Naive B cell (primary cell): Measurements from ENCODE around the gene SAXO1. TPM values are rescaled to one million over a fixed set of nuclear protein-coding genes. Genes with fewer than 3 reads are reported as not detected.

Source experiments
- ATAC-seq, 2 donors: fragments of 150-1000 bp; cut with Tn5 transposase; 2 replicates each; pipeline ENCODE4 v1.10.0; 2021; ENCODE audit warnings: low read depth in 2 of 2, mild to moderate bottlenecking in 2 of 2, moderate library complexity in 2 of 2
- DNase-seq: peaks from one replicate; pipeline ENCODE4 v3.0.0; 2022
- H3K27ac Mint-ChIP-seq, 6 donors: one replicate each; pipeline ENCODE4 v1.8.0; 2020 to 2022; ENCODE audit warnings: mild to moderate bottlenecking in 6 of 6, mixed read lengths in 6 of 6, moderate library complexity in 5 of 6, inconsistent platforms in 2 of 6
- H3K27me3 Mint-ChIP-seq, 3 donors: one replicate each; pipeline ENCODE4 v1.8.0; 2021 to 2022; ENCODE audit warnings: mixed read lengths in 3 of 3, mild to moderate bottlenecking in 1 of 3
- H3K36me3 Mint-ChIP-seq, 2 donors: one replicate each; pipeline ENCODE4 v1.8.0; 2020 to 2022; ENCODE audit warnings: mixed read lengths in 2 of 2, inconsistent platforms in 1 of 2, mild to moderate bottlenecking in 1 of 2
- H3K4me1 Mint-ChIP-seq, 3 donors: one replicate each; pipeline ENCODE4 v1.8.0; 2020 to 2022; ENCODE audit warnings: mixed read lengths in 3 of 3, inconsistent platforms in 1 of 3, mild to moderate bottlenecking in 1 of 3, moderate library complexity in 1 of 3
- H3K4me3 Mint-ChIP-seq, 8 donors: one replicate each; pipeline ENCODE4 v1.8.0; 2020 to 2022; ENCODE audit warnings: mild to moderate bottlenecking in 8 of 8, mixed read lengths in 8 of 8, moderate library complexity in 8 of 8, inconsistent platforms in 2 of 8
- H3K9me3 Mint-ChIP-seq, 7 donors: one replicate each; pipeline ENCODE4 v1.8.0; 2020 to 2022; ENCODE audit warnings: mixed read lengths in 7 of 7, mild to moderate bottlenecking in 5 of 7, inconsistent platforms in 2 of 7, moderate library complexity in 1 of 7
- polyA plus RNA-seq, 6 donors: library from polyadenylated mRNA; unstranded; fragments of 300-500 nt; fragmentation: Illumina TruSeq; gene quantifications; one replicate each; pipeline ENCODE4 v1.2.3, GENCODE V29; 2021; ENCODE audit warnings: low read depth in 6 of 6

SAXO1 gene
- under 1 TPM in 2 of 6 donors, not detected in 4; 0.21 to 0.25 TPM for polyA plus RNA-seq

- peaks cover 0 to 5% (median 0%) of the 10 kb centered on the region in 7 donors for H3K9me3 Mint-ChIP-seq
- H3K36me3 Mint-ChIP-seq = no peaks in the 10 kb centered on the region
- H3K27me3 Mint-ChIP-seq = peaks cover 7 to 25% (median 12%) of the 10 kb centered on the region in 3 donors
- ATAC-seq (no peak), DNase-seq (no peak)
- peak within 1 kb of the TSS in 1 of 8 donors; percentile 21 for H3K4me3 Mint-ChIP-seq
- peaks cover 0 to 5% (median 0%) of the 10 kb centered on the region in 3 donors for H3K4me1 Mint-ChIP-seq
- H3K27ac Mint-ChIP-seq = no peak within 1 kb of the TSS
These were observed at the start of gene SAXO1 for GRCh38 chr9:19033015-19033414. SAXO1 (minus strand) TSS chr9:19033209; CDS start chr9:19032908, 301 bp downstream.

- no peaks in the 10 kb centered on the region for H3K4me1 Mint-ChIP-seq
- ATAC-seq (no peak), DNase-seq (no peak)
- H3K27ac Mint-ChIP-seq = no peak overlapping the region
- H3K36me3 Mint-ChIP-seq = peaks cover 31 to 36% of the 10 kb centered on the region in 2 donors
- no peak overlapping the region for H3K4me3 Mint-ChIP-seq
- no peaks in the 10 kb centered on the region for H3K27me3 Mint-ChIP-seq
- H3K9me3 Mint-ChIP-seq = no peaks in the 10 kb centered on the region
These were observed 41.8 kb upstream of the SAXO1 start for GRCh38 chr9:19074836-19075235.

- Mint-ChIP-seq H3K27ac (peak overlapping the region in 1 of 6 donors; percentile 47), H3K27me3 (no peaks in the 10 kb centered on the region), H3K4me1 (no peaks in the 10 kb centered on the region), H3K9me3 (no peaks in the 10 kb centered on the region), H3K4me3 (peak overlapping the region in 1 of 8 donors; percentile 60), H3K36me3 (peaks cover 31 to 37% of the 10 kb centered on the region in 2 donors)
- no peak for ATAC-seq
- no peak for DNase-seq
These were observed 41.2 kb upstream of the SAXO1 start for GRCh38 chr9:19074229-19074628.

- Mint-ChIP-seq H3K27ac (no peak overlapping the region), H3K27me3 (no peaks in the 10 kb centered on the region), H3K9me3 (no peaks in the 10 kb centered on the region), H3K4me1 (peaks cover 0 to 5% (median 5%) of the 10 kb centered on the region in 3 donors), H3K36me3 (peaks cover 6 to 32% of the 10 kb centered on the region in 2 donors), H3K4me3 (no peak overlapping the region)
- ATAC-seq (no peak), DNase-seq (no peak)
These were observed 24.0 kb upstream of the SAXO1 start for GRCh38 chr9:19057033-19057432.

GRCh38 chr9:19050637-19051591 is 17.9 kb upstream of the SAXO1 start:
- DNase-seq = no peak
- Mint-ChIP-seq H3K27ac (peak overlapping the region in 5 of 6 donors; percentile 11 to 97 (median 88)), H3K4me1 (peaks cover 15 to 45% (median 33%) of the 10 kb centered on the region in 3 donors), H3K9me3 (peaks cover 0 to 2% (median 0%) of the 10 kb centered on the region in 7 donors), H3K36me3 (peaks cover 0 to 8% of the 10 kb centered on the region in 2 donors), H3K27me3 (no peaks in the 10 kb centered on the region), H3K4me3 (peak overlapping the region; percentile 90 to 99 (median 96))
- ATAC-seq = no peak

- peaks cover 0 to 2% (median 0%) of the 10 kb centered on the region in 7 donors for H3K9me3 Mint-ChIP-seq
- peak overlapping the region; percentile 90 to 99 (median 96) for H3K4me3 Mint-ChIP-seq
- peaks cover 15 to 45% (median 28%) of the 10 kb centered on the region in 3 donors for H3K4me1 Mint-ChIP-seq
- DNase-seq (no peak), ATAC-seq (no peak)
- no peaks in the 10 kb centered on the region for H3K27me3 Mint-ChIP-seq
- peak overlapping the region; percentile 88 to 99 (median 97) for H3K27ac Mint-ChIP-seq
- H3K36me3 Mint-ChIP-seq = peaks cover 0 to 4% of the 10 kb centered on the region in 2 donors
These were observed 17.1 kb upstream of the SAXO1 start for GRCh38 chr9:19049917-19050636.

GRCh38 chr9:19048966-19049916 is 16.2 kb upstream of the SAXO1 start, which contains the start of gene RRAGA:
RRAGA (plus strand) TSS chr9:19049427; CDS start chr9:19049660, 233 bp downstream.
- Mint-ChIP-seq H3K4me1 (peaks cover 15 to 45% (median 28%) of the 10 kb centered on the region in 3 donors), H3K27me3 (no peaks in the 10 kb centered on the region), H3K9me3 (peaks cover 0 to 2% (median 0%) of the 10 kb centered on the region in 7 donors), H3K4me3 (peak within 1 kb of the TSS; percentile 90 to 99 (median 96)), H3K36me3 (peaks cover 0 to 4% of the 10 kb centered on the region in 2 donors), H3K27ac (peak within 1 kb of the TSS; percentile 97 to 99 (median 98))
- ATAC-seq (peak; percentile 87 to 90), DNase-seq (peak; percentile 94)

GRCh38 chr9:19036611-19037010 is 3.6 kb upstream of the SAXO1 start:
- Mint-ChIP-seq H3K36me3 (no peaks in the 10 kb centered on the region), H3K27me3 (peaks cover 0 to 10% (median 8%) of the 10 kb centered on the region in 3 donors), H3K4me3 (no peak overlapping the region), H3K9me3 (peaks cover 0 to 5% (median 0%) of the 10 kb centered on the region in 7 donors), H3K27ac (no peak overlapping the region), H3K4me1 (no peaks in the 10 kb centered on the region)
- ATAC-seq = no peak
- DNase-seq = no peak

GRCh38 chr9:19032406-19032805 is 603 bp downstream of the SAXO1 start:
- Mint-ChIP-seq H3K27ac (no peak overlapping the region), H3K36me3 (no peaks in the 10 kb centered on the region), H3K27me3 (peaks cover 7 to 25% (median 12%) of the 10 kb centered on the region in 3 donors), H3K4me1 (peaks cover 0 to 5% (median 0%) of the 10 kb centered on the region in 3 donors), H3K9me3 (peaks cover 0 to 2% (median 0%) of the 10 kb centered on the region in 7 donors), H3K4me3 (peak overlapping the region in 1 of 8 donors; percentile 21)
- ATAC-seq (no peak), DNase-seq (no peak)

GRCh38 chr9:19030899-19031298 is 2.1 kb downstream of the SAXO1 start:
- Mint-ChIP-seq H3K9me3 (peaks cover 0 to 2% (median 0%) of the 10 kb centered on the region in 7 donors), H3K4me1 (peaks cover 0 to 5% (median 0%) of the 10 kb centered on the region in 3 donors), H3K36me3 (no peaks in the 10 kb centered on the region), H3K27ac (no peak overlapping the region), H3K4me3 (no peak overlapping the region), H3K27me3 (peaks cover 12 to 30% (median 14%) of the 10 kb centered on the region in 3 donors)
- DNase-seq (no peak), ATAC-seq (no peak)

- H3K27me3 Mint-ChIP-seq = peaks cover 8 to 29% (median 14%) of the 10 kb centered on the region in 3 donors
- ATAC-seq (peak in 1 of 2 donors; percentile 36), DNase-seq (no peak)
- H3K4me3 Mint-ChIP-seq = no peak overlapping the region
- peak overlapping the region in 1 of 6 donors; percentile 36 for H3K27ac Mint-ChIP-seq
- H3K4me1 Mint-ChIP-seq = peaks cover 0 to 5% (median 0%) of the 10 kb centered on the region in 3 donors
- no peaks in the 10 kb centered on the region for H3K36me3 Mint-ChIP-seq
- H3K9me3 Mint-ChIP-seq = no peaks in the 10 kb centered on the region
These were observed 4.1 kb downstream of the SAXO1 start for GRCh38 chr9:19028835-19029451.

GRCh38 chr9:19027825-19028224 is 5.2 kb downstream of the SAXO1 start:
- no peak for DNase-seq
- no peak overlapping the region for H3K27ac Mint-ChIP-seq
- H3K9me3 Mint-ChIP-seq = no peaks in the 10 kb centered on the region
- no peak overlapping the region for H3K4me3 Mint-ChIP-seq
- no peaks in the 10 kb centered on the region for H3K36me3 Mint-ChIP-seq
- peaks cover 0 to 5% (median 0%) of the 10 kb centered on the region in 3 donors for H3K4me1 Mint-ChIP-seq
- peaks cover 12 to 37% (median 14%) of the 10 kb centered on the region in 3 donors for H3K27me3 Mint-ChIP-seq
- no peak for ATAC-seq
